ENCODE results near the gene DAPK1. TPM values are rescaled to one million over a fixed set of nuclear protein-coding genes. Genes with fewer than 3 reads are reported as not detected.

DAPK1 gene
- total RNA-seq, 4 donors from 2014 or later: 19.1 to 44.8 (median 40.4) TPM

DNA sequence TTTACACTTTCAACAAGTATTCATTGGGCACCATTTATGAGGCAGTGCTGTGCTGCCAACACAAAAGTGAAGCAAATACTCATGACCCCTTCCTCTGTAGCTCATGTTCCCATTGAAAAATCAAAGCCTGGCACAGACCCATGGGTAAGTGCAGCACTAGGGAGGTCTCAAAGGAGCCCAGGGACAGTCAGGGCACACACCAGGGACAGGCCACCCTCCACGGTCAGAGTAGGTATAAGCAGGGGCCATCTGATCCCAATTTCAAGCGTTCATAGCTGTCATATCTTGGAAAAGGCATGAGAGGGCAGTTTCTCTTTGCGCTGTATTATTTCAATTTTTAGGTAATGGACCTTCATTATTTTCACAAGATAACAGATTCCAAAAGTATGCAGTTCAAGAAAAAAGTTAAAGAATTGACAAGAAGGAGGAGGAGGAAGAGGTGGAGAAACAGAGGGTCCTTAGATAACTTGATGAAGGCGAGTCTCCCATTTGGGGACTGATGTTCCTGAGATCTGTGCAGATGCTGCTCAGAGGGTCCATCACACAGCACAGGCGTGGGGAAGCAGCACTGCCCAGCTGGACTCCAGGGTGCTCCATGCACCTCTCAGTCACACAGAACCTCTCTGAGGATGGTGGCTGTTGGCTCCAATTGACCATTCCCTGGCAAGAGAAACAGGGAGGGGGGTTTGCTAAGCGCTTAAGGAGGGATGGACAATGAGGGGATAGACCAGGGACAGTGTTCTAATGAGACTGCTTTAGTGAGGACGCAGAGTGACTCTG, 235.8 kb downstream of the DAPK1 start:
- DNase-seq: no peak
- TF ChIP-seq, protein P1, sequence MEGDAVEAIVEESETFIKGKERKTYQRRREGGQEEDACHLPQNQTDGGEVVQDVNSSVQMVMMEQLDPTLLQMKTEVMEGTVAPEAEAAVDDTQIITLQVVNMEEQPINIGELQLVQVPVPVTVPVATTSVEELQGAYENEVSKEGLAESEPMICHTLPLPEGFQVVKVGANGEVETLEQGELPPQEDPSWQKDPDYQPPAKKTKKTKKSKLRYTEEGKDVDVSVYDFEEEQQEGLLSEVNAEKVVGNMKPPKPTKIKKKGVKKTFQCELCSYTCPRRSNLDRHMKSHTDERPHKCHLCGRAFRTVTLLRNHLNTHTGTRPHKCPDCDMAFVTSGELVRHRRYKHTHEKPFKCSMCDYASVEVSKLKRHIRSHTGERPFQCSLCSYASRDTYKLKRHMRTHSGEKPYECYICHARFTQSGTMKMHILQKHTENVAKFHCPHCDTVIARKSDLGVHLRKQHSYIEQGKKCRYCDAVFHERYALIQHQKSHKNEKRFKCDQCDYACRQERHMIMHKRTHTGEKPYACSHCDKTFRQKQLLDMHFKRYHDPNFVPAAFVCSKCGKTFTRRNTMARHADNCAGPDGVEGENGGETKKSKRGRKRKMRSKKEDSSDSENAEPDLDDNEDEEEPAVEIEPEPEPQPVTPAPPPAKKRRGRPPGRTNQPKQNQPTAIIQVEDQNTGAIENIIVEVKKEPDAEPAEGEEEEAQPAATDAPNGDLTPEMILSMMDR (IDR thresholded peaks at IDR 0.05): no peak
- peaks cover 0 to 6% of the 10 kb centered on the region in 2 donors for H3K4me1 ChIP-seq
- H3K9me3 ChIP-seq: no peaks in the 10 kb centered on the region
- no peaks in the 10 kb centered on the region for H3K27me3 ChIP-seq
- H3K4me3 ChIP-seq: no peak overlapping the region
- no peaks in the 10 kb centered on the region for H3K36me3 ChIP-seq
- H3K27ac ChIP-seq: no peak overlapping the region
- intact Hi-C loops (cut with DNase I; ENCODE audit: low total_unique reads): no loop called here

DNA sequence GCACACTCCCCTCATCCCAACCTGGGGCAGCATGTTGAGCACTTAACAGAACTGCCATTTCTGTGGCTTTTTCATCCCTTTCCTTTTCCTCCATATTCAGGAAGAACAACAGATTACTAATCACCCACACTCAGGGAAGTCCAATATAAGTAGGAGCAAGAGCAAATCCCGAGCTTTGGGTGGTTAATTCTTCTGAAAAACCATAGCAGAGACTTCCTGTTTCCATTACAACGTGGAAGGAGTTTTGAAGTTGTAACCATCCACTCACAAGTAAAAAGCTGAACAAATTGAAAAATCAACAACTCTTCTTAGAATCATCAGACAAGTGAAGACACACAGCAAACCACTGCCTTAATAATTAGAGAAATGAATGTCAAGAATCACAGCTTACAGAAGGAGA, 236.4 kb downstream of the DAPK1 start:
- Histone ChIP-seq H3K9me3 (no peaks in the 10 kb centered on the region), H3K4me1 (no peaks in the 10 kb centered on the region), H3K27ac (no peak overlapping the region), H3K36me3 (no peaks in the 10 kb centered on the region), H3K27me3 (no peaks in the 10 kb centered on the region), H3K4me3 (no peak overlapping the region)
- DNase-seq: no peak
- intact Hi-C loops (cut with DNase I; ENCODE audit: low total_unique reads): no loop called here
- TF ChIP-seq, protein P1 (IDR thresholded peaks at IDR 0.05): no peak
- TF ChIP-seq POLR2A (IDR thresholded peaks at IDR 0.05): no peak

DNA sequence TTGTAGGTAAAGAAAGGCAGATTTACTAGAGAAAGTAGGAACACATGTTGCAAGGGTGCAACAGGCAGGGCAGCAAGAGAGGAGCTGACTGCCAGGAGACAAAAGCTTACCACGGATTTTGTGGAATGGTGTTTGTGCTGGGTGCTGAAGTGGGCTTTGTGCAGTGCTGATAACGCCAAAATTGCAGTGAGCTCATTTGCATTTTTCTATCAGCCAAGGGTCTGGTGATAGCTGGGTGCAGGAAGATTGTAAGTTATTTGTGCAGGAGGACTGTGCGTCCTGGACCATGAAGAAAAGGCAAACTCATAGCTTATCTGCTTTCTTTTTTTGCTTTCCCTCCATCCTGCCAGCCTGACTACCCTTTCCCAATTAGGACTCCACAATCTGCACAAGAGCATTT, 241.9 kb downstream of the DAPK1 start:
- Histone ChIP-seq H3K27me3 (no peaks in the 10 kb centered on the region), H3K4me1 (no peaks in the 10 kb centered on the region), H3K9me3 (no peaks in the 10 kb centered on the region), H3K36me3 (no peaks in the 10 kb centered on the region), H3K27ac (no peak overlapping the region), H3K4me3 (no peak overlapping the region)
- no peak for TF ChIP-seq POLR2A (IDR thresholded peaks at IDR 0.05)
- TF ChIP-seq, protein P1 (IDR thresholded peaks at IDR 0.05): no peak
- DNase-seq: no peak
- intact Hi-C loops (cut with DNase I; ENCODE audit: low total_unique reads): no loop called here

DNA sequence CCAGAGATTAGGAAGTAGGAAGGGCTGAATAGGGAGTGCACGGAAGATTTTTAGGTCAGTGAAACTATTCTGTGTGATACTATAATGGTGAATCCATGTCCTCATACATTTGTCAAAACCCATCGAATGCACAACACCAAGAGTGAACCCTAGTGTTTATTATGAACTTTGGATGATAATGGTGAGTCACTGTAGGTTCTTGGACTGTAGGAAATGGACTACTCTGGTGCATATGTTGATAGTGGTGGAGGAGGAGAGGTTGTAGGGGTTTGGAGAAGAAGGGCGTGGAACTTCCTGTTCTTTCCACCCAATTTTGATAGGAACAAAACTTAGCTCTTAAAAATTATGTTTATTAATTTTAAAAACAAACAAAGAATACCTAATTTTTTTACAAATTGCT, 242.5 kb downstream of the DAPK1 start:
- Histone ChIP-seq H3K27me3 (no peaks in the 10 kb centered on the region), H3K4me3 (no peak overlapping the region), H3K9me3 (no peaks in the 10 kb centered on the region), H3K4me1 (no peaks in the 10 kb centered on the region), H3K27ac (no peak overlapping the region), H3K36me3 (no peaks in the 10 kb centered on the region)
- intact Hi-C loops (cut with DNase I; ENCODE audit: low total_unique reads): no loop called here
- TF ChIP-seq POLR2A (IDR thresholded peaks at IDR 0.05): no peak
- TF ChIP-seq, protein P1 (IDR thresholded peaks at IDR 0.05): no peak
- DNase-seq: no peak

DNA sequence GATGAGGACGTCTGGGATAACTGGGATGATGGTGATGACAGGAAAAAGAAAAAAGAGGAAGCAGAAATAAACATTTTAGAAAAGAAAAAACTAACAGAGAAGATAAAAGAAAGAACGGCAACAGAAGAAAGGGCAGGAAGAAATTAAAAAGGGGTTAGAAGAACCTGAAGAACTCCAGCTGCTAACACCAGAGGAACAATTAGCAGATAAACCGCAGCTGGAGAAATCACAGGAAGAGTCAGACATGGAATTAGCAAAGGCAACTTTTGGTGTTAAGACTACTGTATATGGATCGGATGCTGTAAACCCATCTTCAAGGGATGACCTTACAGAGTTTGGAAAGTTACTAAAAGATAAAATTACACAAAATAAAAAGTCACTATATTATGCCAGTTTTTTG, 243.7 kb downstream of the DAPK1 start:
- DNase-seq: no peak
- H3K36me3 ChIP-seq: no peaks in the 10 kb centered on the region
- no peak for TF ChIP-seq POLR2A (IDR thresholded peaks at IDR 0.05)
- TF ChIP-seq, protein P1 (IDR thresholded peaks at IDR 0.05): no peak
- no peak overlapping the region for H3K4me3 ChIP-seq
- H3K27me3 ChIP-seq: no peaks in the 10 kb centered on the region
- intact Hi-C loops (cut with DNase I; ENCODE audit: low total_unique reads): no loop called here
- no peaks in the 10 kb centered on the region for H3K9me3 ChIP-seq
- no peaks in the 10 kb centered on the region for H3K4me1 ChIP-seq
- no peak overlapping the region for H3K27ac ChIP-seq
